CD4-positive, alpha-beta memory T cell (primary cell): ENCODE results near the gene ZBTB46. TPM values are rescaled to one million over a fixed set of nuclear protein-coding genes. Genes with fewer than 3 reads are reported as not detected.
A peak's percentile ranks its signal among the peaks of the same experiment; 100 is the strongest.
"Not testable (repeated sequence)": the region's sequence is repeated elsewhere in the genome, so short reads cannot be mapped to it uniquely, and the experiment has no call there.

ENCODE experiments used
- CTCF ChIA-PET: fragments of 350-600 bp; sonication (Branson Sonifier 250); formaldehyde crosslinking; loops from one replicate; lab custom pipeline; 2021; ENCODE audit warnings: inconsistent platforms; ENCODE audit not compliant: partially characterized antibody; lab: Charles Lee
- POLR2A ChIA-PET: fragments of 350-600 bp; sonication (Branson Sonifier 250); formaldehyde crosslinking; loops from one replicate; lab custom pipeline; 2021; ENCODE audit not compliant: partially characterized antibody; lab: Charles Lee
- DNase-seq, 5 donors: peaks; one replicate each; pipeline versions ENCODE4 v3.0.0 to v3.0.0-alpha.2; 2020 to 2022; ENCODE audit warnings: mixed read lengths in 1 of 5
- H3K27ac ChIP-seq: one replicate; pipeline ENCODE4 v1.7.0; 2013; ENCODE audit warnings: low read depth, low read length
- H3K27me3 ChIP-seq: 2 replicates; pipeline ENCODE4 v1.7.0; 2013; ENCODE audit warnings: mild to moderate bottlenecking, low read length, moderate library complexity; ENCODE audit not compliant: insufficient read depth
- H3K36me3 ChIP-seq: 2 replicates; pipeline ENCODE4 v1.7.0; 2013; ENCODE audit warnings: mild to moderate bottlenecking, low read length, moderate library complexity; ENCODE audit not compliant: insufficient read depth
- H3K4me1 ChIP-seq: 2 replicates; pipeline ENCODE4 v1.7.0; 2013; ENCODE audit warnings: mild to moderate bottlenecking, low read length, moderate library complexity; ENCODE audit not compliant: insufficient read depth
- H3K4me3 ChIP-seq, 2 donors: one replicate each; pipeline ENCODE4 v1.7.0; 2013; ENCODE audit warnings: low read length in 2 of 2, mild to moderate bottlenecking in 1 of 2
- H3K9me3 ChIP-seq, 2 donors: one replicate each; pipeline ENCODE4 v1.7.0; 2013; ENCODE audit warnings: low read length in 2 of 2, control low read depth in 1 of 2; ENCODE audit not compliant: control insufficient read depth in 1 of 2
- H3K27ac Mint-ChIP-seq, 7 donors: one replicate each; pipeline ENCODE4 v1.8.0; 2020 to 2021; ENCODE audit warnings: mixed read lengths in 7 of 7, mild to moderate bottlenecking in 6 of 7, inconsistent platforms in 3 of 7, moderate library complexity in 3 of 7
- H3K27me3 Mint-ChIP-seq, 2 donors: one replicate each; pipeline ENCODE4 v1.8.0; 2020 to 2021; ENCODE audit warnings: mixed read lengths in 2 of 2
- H3K36me3 Mint-ChIP-seq, 2 donors: one replicate each; pipeline ENCODE4 v1.8.0; 2020 to 2021; ENCODE audit warnings: mixed read lengths in 2 of 2, inconsistent platforms in 1 of 2, mild to moderate bottlenecking in 1 of 2
- H3K4me1 Mint-ChIP-seq, 4 donors: one replicate each; pipeline ENCODE4 v1.8.0; 2020 to 2021; ENCODE audit warnings: mixed read lengths in 4 of 4, mild to moderate bottlenecking in 1 of 4
- H3K4me3 Mint-ChIP-seq, 8 donors: one replicate each; pipeline ENCODE4 v1.8.0; 2020 to 2021; ENCODE audit warnings: mixed read lengths in 8 of 8, mild to moderate bottlenecking in 7 of 8, moderate library complexity in 6 of 8, inconsistent platforms in 3 of 8
- H3K9me3 Mint-ChIP-seq, 8 donors: one replicate each; pipeline ENCODE4 v1.8.0; 2020 to 2021; ENCODE audit warnings: mixed read lengths in 8 of 8, mild to moderate bottlenecking in 5 of 8, inconsistent platforms in 3 of 8, moderate library complexity in 1 of 8
- intact Hi-C: fragments of 100-400 bp; cut with micrococcal nuclease; formaldehyde crosslinking; loops from one replicate; pipeline ENCODE4 v1.15.1; 2023
- polyA plus RNA-seq, 2 donors: library from polyadenylated mRNA; unstranded; fragments of 300-500 nt; fragmentation: Illumina TruSeq; gene quantifications; one replicate each; pipeline ENCODE4 v1.2.3, GENCODE V29; 2021
- total RNA-seq, 2 experiments: library from RNA; stranded (reverse); gene quantifications; one replicate each; pipeline ENCODE4 v1.2.3, GENCODE V29; 2021

Gene ZBTB46
- total and polyA plus RNA-seq, 4 experiments from 2014 or later: 0.09 to 0.87 (median 0.28) TPM; not detected in 1

DNA sequence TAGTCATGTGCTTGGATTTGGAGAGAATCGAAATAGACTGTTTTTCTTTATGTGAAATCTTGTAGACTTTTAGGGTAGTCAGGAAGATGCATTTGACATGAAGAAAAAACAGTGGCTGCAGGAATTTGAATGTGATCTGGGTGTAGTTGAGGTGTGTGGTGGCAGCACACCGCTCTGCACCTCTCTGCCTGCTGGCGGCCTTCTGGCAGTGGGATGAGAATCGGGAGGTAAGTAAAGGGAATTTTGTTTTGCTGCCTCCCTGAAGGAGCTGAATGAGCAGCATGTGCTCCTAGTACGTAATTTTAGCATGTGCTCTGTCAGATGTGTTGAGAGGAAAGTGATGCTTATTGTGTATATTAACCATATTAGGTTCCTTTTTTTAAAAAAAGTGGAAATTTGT is 37.2 kb upstream of the ZBTB46 start:
- intact Hi-C loops: loop anchor here (5.0 kb wide), 1 partner anchor 104 kb away; no protein-coding TSS in a partner anchor
- Mint-ChIP-seq H3K27ac (peak overlapping the region in 3 of 7 donors; percentile 0 to 62 (median 5)), H3K4me3 (peak overlapping the region in 2 of 8 donors; percentile 22 to 28), H3K36me3 (peaks cover 13 to 43% of the 10 kb centered on the region in 2 donors), H3K4me1 (peaks cover 15 to 50% (median 28%) of the 10 kb centered on the region in 4 donors), H3K9me3 (peaks cover 0 to 2% (median 0%) of the 10 kb centered on the region in 8 donors), H3K27me3 (no peaks in the 10 kb centered on the region)
- ChIA-PET CTCF (interaction anchor here (0.5 kb wide), 1 partner anchor 34 kb away, joined by 3 read pairs; no protein-coding TSS in a partner anchor), POLR2A (no interaction called here)
- Histone ChIP-seq H3K4me3 (no peak overlapping the region), H3K4me1 (peaks cover 30% of the 10 kb centered on the region), H3K27me3 (no peaks in the 10 kb centered on the region), H3K27ac (no peak overlapping the region), H3K9me3 (no peaks in the 10 kb centered on the region), H3K36me3 (peaks cover 9% of the 10 kb centered on the region)
- no peak for DNase-seq

DNA sequence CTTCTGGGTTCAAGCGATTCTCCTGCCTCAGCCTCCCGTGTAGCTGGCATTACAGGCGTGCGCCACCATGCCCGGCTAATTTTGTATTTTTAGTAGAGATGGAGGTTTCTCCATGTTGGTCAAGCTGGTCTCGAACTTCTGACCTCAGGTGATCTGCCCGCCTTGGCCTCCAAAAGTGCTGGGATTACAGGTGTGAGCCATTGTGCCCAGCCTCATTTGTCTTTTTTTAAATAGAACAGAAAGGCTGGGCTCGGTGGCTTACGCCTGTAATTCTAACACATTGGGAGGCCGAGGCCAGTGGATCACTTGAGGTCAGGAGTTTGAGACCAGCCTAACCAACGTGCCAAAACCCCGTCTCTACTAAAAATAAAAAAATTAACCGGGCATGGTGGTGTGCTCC is 36.0 kb upstream of the ZBTB46 start:
- intact Hi-C loops: loop anchor here (5.0 kb wide), 1 partner anchor 105 kb away; no protein-coding TSS in a partner anchor

DNA sequence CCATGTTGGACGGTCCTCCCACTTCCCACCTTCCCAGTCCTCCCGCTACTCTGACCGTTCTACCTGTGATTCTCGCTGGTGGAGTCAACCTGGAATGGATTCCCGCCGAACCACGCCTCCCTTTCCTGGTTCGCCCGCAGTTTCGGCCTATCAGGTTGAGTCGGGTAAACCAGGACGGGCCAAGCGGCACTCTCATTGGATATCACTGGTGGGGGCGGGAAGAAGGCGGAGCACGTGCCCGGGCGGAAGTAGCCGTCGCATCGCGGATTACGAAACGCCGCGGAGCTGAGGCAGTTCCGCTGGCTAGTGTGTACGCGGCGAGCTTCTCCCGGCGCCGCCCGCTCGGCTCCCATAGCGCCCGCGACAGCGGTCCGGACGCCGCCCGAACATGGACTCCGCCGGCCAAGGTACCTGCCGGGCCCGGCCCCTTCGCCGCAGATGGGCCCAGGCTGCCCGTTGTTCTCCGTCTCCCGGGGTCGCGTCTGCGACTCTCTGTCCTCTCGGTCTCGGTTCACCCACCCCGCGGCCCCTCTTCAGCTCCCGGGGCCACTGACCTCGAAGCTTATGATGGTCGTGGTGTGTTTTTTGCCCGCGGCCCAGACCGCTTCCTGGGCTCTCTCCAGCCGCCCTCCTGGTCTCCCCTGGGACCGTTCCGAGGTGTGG is 34.0 kb upstream of the ZBTB46 start, which contains the start of gene TPD52L2:
Gene TPD52L2 (plus strand): TSS at position 293 of the 663 bp plus-strand sequence. CDS start 96 bp downstream, at position 389.
- H3K4me1 Mint-ChIP-seq: peaks cover 15 to 48% (median 29%) of the 10 kb centered on the region in 4 donors
- Histone ChIP-seq H3K4me1 (peaks cover 29% of the 10 kb centered on the region), H3K4me3 (peak within 1 kb of the TSS; percentile 81 to 90), H3K9me3 (no peaks in the 10 kb centered on the region), H3K27me3 (no peaks in the 10 kb centered on the region), H3K27ac (peak within 1 kb of the TSS; percentile 81), H3K36me3 (peaks cover 9% of the 10 kb centered on the region)
- peak; percentile 96 to 99 (median 97) for DNase-seq
- peak within 1 kb of the TSS; percentile 90 to 99 (median 96) for H3K4me3 Mint-ChIP-seq
- H3K27me3 Mint-ChIP-seq: no peaks in the 10 kb centered on the region
- H3K27ac Mint-ChIP-seq: peak within 1 kb of the TSS; percentile 87 to 99 (median 96)
- intact Hi-C loops: loop anchor here (1.0 to 5.0 kb wide), 12 partner anchors 30 to 345 kb away; partner anchors contain the start of genes ARFRP1, DNAJC5, PPDPF and RTEL1
- ChIA-PET POLR2A (interaction anchor here (0.8 to 3.8 kb wide), 33 partner anchors 10 to 369 kb away, joined by 3 to 37 read pairs (median 5); partner anchors contain the start of genes ARFRP1, HELZ2, LIME1 and OPRL1), CTCF (interaction anchor here (0.7 to 4.8 kb wide), 15 partner anchors 79 to 371 kb away, joined by 3 to 39 read pairs (median 4); partner anchors contain the start of genes ARFRP1, PRPF6, PTK6 and UCKL1)
- peaks cover 0 to 2% (median 0%) of the 10 kb centered on the region in 8 donors for H3K9me3 Mint-ChIP-seq
- peaks cover 15 to 35% of the 10 kb centered on the region in 2 donors for H3K36me3 Mint-ChIP-seq

More for the DNA sequence above, 36.0 kb upstream of the ZBTB46 start:
- not testable (repeated sequence) for H3K4me3 ChIP-seq, H3K9me3 ChIP-seq, H3K27me3 Mint-ChIP-seq, H3K36me3 ChIP-seq, DNase-seq, H3K27me3 ChIP-seq, H3K27ac ChIP-seq, H3K9me3 Mint-ChIP-seq
- Mint-ChIP-seq H3K27ac (peak overlapping the region in 2 of 7 donors; percentile 13 to 36), H3K4me3 (peak overlapping the region in 6 of 8 donors; percentile 25 to 96 (median 44)), H3K4me1 (peaks cover 15 to 48% (median 29%) of the 10 kb centered on the region in 4 donors), H3K36me3 (peaks cover 11 to 43% of the 10 kb centered on the region in 2 donors)
- ChIA-PET CTCF (interaction anchor here (0.8 kb wide), 1 partner anchor 83 kb away, joined by 3 read pairs; no protein-coding TSS in a partner anchor), POLR2A (interaction anchor here (0.7 to 2.5 kb wide), 2 partner anchors 209 to 210 kb away, joined by 3 to 12 read pairs; partner anchors contain the start of gene RTEL1)
- H3K4me1 ChIP-seq: peaks cover 29% of the 10 kb centered on the region

DNA sequence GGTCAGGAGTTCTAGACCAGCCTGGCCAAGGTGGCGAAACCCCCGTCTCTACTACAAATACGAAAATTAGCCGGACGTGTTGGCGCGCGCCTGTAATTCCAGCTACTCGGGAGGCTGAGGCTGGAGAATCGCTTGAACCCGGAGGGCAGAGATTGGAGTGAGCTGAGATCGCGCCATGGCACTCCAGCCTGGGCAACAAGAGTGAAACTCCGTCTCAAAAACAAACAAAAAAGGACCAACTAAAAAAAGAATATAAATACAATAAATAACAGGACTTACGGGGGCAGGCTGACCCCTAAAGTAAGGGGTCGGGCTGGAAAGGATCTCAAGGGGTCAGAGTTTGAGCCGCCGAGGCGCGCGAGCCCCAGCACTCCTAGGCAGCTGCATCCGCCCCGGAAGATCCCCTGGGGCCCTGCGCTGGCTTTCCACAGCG is 33.5 kb upstream of the ZBTB46 start:
- H3K4me3 Mint-ChIP-seq: peak overlapping the region; percentile 90 to 99 (median 96)
- Histone ChIP-seq H3K9me3 (no peaks in the 10 kb centered on the region), H3K27ac (peak overlapping the region; percentile 81), H3K36me3 (peaks cover 7% of the 10 kb centered on the region), H3K4me1 (peaks cover 29% of the 10 kb centered on the region), H3K27me3 (no peaks in the 10 kb centered on the region), H3K4me3 (peak overlapping the region; percentile 27 to 90)
- no peaks in the 10 kb centered on the region for H3K27me3 Mint-ChIP-seq
- ChIA-PET POLR2A (interaction anchor here (0.8 to 3.8 kb wide), 33 partner anchors 10 to 368 kb away, joined by 3 to 37 read pairs (median 5); partner anchors contain the start of genes ARFRP1, HELZ2, LIME1 and OPRL1), CTCF (interaction anchor here (0.7 to 4.8 kb wide), 13 partner anchors 79 to 371 kb away, joined by 3 to 39 read pairs (median 4); partner anchors contain the start of genes ARFRP1, PRPF6, PTK6 and UCKL1)
- H3K36me3 Mint-ChIP-seq: peaks cover 15 to 32% of the 10 kb centered on the region in 2 donors
- H3K4me1 Mint-ChIP-seq: peaks cover 15 to 50% (median 29%) of the 10 kb centered on the region in 4 donors
- intact Hi-C loops: loop anchor here (1.0 to 5.0 kb wide), 6 partner anchors 78 to 326 kb away; partner anchors contain the start of genes ARFRP1 and SLC2A4RG
- H3K9me3 Mint-ChIP-seq: peaks cover 0 to 2% (median 0%) of the 10 kb centered on the region in 8 donors
- peak in 2 of 5 donors; percentile 54 to 55 for DNase-seq
- H3K27ac Mint-ChIP-seq: peak overlapping the region; percentile 87 to 99 (median 96)

DNA sequence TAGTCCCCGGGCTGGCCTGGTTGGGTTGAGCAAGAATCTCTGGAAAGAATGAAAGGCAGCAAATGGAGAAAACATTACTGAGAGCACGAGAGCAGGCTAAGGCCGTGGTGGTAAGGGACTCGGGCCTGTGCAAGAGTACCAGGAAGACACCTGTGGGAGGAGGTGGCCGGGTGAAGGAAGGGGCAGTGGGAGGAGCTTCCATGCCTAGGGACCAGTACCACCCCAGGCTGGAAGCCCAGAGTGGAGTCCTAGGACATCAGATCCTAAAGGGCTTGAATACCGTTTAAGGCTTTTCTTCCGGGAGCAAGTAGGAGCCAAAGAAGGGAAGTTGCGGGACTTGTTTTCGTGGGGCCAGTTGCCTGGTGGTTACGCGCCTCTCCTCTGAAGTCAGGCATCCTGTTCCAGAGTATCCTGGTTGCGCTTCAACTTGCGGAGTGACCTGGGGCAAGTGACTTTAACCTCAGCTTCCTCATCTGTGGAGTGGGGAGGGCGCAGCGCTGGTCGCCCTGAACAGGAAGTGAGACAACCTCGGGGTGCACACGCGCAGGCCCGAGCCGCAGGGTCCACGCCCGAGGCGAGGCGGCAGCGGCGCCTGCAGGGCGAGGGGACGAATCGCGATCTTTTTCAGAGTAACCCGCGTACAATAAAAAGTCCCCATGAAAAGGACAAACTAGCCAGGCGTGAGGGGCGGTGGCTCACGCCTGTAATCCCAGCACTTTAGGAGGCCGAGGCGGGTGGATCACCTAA is 32.9 kb upstream of the ZBTB46 start:
- Histone ChIP-seq H3K36me3 (peaks cover under 1% of the 10 kb centered on the region), H3K27ac (peak overlapping the region; percentile 81), H3K9me3 (no peaks in the 10 kb centered on the region), H3K4me3 (peak overlapping the region; percentile 27 to 90), H3K4me1 (peaks cover 33% of the 10 kb centered on the region), H3K27me3 (no peaks in the 10 kb centered on the region)
- peak; percentile 79 to 82 (median 82) for DNase-seq
- Mint-ChIP-seq H3K9me3 (peaks cover 0 to 2% (median 0%) of the 10 kb centered on the region in 8 donors), H3K27me3 (no peaks in the 10 kb centered on the region), H3K4me1 (peaks cover 15 to 51% (median 27%) of the 10 kb centered on the region in 4 donors), H3K36me3 (peaks cover 11 to 26% of the 10 kb centered on the region in 2 donors), H3K27ac (peak overlapping the region; percentile 87 to 99 (median 96)), H3K4me3 (peak overlapping the region; percentile 90 to 99 (median 96))
- POLR2A ChIA-PET: interaction anchor here (0.6 to 3.8 kb wide), 30 partner anchors 9 to 367 kb away, joined by 3 to 37 read pairs (median 5); partner anchors contain the start of genes ARFRP1, HELZ2, LIME1 and OPRL1
- CTCF ChIA-PET: interaction anchor here (0.7 to 4.8 kb wide), 12 partner anchors 57 to 370 kb away, joined by 3 to 39 read pairs (median 5); partner anchors contain the start of genes ARFRP1, PRPF6, PTK6 and ZGPAT
- intact Hi-C loops: loop anchor here (1.0 to 5.0 kb wide), 6 partner anchors 78 to 326 kb away; partner anchors contain the start of genes ARFRP1 and SLC2A4RG
